Hindlimb muscle (tissue), 1 donor: ENCODE data around the gene CD33. TPM values are rescaled to one million over a fixed set of nuclear protein-coding genes. Genes with fewer than 3 reads are reported as not detected.
"Not testable (repeated sequence)": the region's sequence is repeated elsewhere in the genome, so short reads cannot be mapped to it uniquely, and the experiment has no call there.

Source experiments
- DNase-seq: peaks from one replicate; pipeline ENCODE4 v3.0.0-alpha.2; 2013
- polyA plus RNA-seq: library from polyadenylated mRNA; unstranded; fragments of 120-200 nt; gene quantifications from one replicate; pipeline ENCODE4 v1.2.1, GENCODE V29; 2013; ENCODE audit not compliant: insufficient read length

Gene CD33
- polyA plus RNA-seq, 1 donor: 4.1 TPM

DNA sequence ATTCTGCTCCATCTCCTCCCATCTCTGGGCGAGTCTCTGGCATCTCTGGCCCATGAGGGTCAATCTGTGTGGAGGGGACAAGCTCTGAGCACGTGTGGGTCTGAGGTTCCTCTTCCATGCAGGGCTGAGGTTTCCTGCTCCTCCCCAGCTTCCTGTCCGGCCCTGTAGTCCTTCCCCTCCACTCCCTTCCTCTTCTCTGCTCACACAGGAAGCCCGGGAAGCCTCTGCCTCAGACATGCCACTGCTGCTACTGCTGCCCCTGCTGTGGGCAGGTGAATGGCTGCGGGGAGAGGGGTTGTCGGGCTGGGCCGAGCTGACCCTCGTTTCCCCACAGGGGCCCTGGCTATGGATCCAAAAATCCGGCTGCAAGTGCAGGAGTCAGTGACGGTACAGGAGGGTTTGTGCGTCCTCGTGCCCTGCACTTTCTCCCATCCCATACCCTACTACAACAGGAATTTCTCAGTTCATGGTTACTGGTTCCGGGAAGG, 14.0 kb upstream of the CD33 start:
- not testable (repeated sequence) for DNase-seq

DNA sequence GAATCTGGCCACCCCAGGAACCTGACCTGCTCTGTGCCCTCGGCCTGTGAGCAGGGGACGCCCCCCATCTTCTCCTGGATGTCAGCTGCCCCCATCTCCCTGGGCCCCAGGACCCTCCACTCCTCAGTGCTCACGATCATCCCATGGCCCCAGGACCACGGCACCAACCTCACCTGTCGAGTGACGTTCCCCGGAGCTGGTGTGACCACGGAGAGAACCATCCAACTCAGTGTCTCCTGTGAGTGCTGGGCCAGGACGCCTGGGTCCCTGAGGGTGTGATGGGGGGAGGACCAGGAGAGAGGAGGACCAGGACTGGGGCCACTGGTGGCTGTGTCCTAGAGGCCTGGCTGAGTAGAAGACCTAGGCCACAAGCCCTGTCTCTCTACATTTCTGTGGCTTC, 13.0 kb upstream of the CD33 start:
- no peak for DNase-seq

DNA sequence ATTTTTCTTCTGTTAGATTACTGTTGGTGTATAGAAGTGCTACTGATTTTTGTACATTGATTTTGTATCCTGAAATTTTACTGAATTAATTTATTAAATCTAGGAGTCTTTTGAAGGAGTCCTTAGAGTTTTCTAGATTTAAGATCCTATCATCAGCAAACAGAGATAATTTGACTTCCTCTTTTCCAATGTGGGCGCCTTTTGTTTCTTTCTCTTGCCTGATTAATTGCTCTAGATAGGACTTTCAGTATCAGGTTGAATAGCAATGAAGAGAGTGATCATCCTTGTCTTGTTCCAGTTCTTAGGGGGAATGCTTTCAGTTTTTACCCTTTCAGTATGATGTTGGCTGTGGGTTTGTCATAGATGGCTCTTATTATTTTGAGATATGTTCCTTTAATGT, 5.6 kb upstream of the CD33 start:
- no peak for DNase-seq

DNA sequence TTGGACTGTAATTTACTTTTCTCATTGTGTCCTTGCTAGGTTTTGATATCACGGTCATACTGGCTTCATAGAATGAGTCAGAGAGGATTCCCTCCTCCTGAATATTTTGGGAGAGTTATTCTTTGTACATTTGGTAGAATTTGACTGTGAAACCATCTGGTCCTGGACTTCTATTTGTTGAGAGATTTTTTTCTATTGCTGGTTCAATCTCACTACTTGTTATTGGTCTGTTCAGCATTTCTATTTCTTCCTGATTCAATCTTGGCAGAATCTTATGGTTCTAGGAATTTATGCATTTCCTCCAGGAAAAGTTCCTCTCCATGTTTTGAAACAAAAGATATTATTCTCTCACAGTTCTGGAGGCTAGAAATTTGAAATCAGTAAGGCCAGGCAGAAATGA, 4.9 kb upstream of the CD33 start:
- DNase-seq: no peak

DNA sequence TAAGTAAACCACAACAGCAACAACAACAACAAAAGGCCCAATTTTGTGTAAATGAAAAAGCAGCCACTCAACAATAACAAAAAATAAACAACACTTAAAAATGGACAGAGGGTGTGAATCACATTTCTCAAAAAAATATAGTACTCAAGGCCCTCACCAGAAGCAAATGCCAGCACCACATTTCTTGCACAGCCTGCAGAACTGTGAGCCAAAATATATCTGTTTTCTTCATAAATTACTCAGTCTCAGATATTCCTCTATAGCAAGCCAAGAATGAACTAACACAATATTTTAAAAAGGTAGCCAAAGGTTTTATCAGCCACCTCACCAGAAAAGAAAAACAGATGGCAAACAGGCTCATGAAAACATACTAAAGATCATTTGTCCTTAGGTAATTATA, 3.9 kb upstream of the CD33 start:
- DNase-seq: peak; percentile 37

DNA sequence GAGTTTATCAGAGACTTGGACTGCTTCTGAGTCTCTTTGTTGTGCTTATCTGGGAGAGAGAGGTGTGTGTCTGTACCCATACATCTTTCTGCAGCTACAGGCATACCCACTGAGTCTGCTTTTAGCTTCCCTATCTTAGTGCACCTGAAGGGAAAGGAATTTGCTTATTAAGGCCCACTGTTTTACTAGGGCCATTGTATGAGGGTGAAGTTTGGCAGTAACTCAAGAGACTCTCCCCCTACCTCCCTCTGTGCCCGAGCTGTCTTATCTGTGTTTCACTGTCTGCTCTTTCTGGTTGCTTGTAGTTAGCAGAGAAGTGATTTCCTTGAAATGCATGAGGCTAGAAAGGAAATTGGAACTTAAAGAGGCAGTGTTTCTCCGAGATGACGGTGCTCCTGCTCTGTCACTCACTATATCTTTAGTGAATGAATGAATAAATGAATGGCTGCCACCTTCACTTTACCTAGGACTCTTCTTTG, 678 bp upstream of the CD33 start:
- DNase-seq: no peak

DNA sequence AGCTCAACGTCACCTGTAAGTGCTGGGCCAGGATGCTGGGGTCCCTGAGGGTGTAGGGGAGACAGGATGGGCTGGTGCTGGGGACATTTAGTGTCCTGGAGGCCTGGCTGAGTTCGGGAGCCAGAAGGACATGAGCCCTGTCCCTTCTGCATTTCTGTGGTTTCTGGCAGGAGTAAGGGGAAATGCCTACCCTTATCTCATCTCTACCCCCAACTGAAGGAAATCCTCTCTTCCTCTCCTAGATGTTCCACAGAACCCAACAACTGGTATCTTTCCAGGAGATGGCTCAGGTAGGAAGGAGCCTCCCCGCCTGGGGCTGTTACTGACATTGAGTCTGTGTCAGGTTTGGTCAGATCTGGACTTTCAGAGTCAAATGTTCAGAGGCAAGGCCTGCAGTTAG, 1.2 kb downstream of the CD33 start:
- DNase-seq: no peak

DNA sequence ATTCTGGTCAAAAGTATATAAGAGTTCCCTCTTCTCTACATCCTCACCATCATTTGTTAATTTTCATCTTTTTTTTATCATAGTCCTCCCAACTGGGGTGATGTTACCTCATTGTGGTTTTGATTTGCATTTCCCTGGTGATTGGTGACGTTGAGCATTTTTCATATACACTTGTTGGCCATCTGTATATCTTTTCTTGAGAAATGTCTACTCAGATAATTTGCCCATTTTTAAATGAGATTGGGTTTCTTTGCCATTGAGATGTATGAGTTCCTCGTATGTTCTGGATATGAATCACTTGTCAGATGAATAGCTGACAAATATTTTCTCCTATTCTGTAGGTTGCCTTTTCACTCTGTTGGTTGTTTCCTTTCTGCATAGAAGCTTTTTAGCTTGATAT, 2.4 kb downstream of the CD33 start:
- no peak for DNase-seq

DNA sequence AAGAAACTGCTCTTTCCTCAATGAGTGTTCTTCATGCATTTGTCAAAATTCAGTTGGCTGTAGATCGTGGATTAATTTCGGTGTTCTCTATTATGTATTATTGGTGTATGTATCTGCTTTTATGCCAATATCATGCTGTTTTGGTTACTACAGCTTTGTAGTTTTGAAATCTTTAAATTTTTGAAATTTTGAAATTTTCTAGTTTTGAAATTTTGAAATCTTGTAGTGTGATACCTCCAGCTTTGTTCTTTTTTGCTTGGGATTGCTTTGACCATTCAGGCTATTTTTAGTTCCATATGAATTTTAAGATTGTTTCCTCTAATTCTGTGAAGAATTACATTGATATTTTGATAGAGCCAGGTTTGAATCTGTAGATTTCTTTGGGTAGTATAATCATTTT, 3.1 kb downstream of the CD33 start:
- no peak for DNase-seq

DNA sequence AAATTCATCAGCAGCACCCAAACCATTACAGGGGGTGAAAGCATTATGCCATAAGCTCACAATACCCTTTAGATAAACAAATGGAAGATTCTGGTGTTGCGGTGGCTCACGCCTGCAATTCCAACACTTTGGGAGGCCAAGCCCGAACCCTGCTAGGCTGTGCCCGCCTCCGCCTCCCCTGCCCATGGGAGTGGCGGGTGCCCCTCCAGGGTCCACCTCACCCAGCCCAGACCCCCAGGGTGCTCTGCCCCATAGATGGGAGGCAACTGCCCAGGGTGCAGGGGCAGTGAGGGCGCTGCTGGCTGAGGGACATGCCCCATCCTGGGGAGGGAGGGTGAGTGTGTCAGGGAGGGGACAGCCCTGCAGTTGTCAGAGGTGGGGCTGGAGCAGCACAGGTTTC, 16.0 kb downstream of the CD33 start:
- no peak for DNase-seq

DNA sequence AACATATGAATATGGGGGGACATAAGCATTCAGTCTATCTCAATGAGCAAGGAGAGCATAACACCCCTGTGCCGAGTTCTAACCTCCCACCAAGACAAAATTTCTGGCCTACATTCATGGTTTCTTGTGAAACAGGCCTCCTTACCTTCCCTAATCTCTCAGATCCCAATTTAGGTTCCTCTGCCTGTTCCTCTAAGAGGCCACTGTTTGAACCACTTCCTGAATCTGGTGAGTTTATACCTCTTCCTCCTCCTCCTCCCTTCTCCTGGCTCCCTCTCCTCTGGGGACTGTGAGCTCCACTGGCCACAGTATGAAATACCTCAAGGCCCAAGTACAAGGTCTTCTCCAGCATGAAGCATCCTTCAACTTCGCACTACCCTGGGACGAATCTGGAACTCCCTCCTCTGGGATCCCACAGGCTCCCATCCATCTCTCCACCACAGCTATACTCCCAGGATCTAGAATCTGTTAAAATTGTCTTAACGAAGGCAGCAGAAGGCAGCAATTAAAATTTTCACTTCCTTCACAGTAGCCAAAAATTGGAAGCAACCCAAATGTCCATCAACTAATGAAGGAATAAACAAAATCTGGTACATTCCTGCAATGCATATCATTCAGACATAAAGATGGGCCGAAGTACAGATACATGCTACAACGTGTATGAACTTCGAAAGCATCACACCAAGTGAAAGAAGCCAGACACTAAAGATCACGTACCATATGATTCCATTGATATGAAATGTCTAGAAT, 18.2 kb downstream of the CD33 start:
- DNase-seq: no peak

DNA sequence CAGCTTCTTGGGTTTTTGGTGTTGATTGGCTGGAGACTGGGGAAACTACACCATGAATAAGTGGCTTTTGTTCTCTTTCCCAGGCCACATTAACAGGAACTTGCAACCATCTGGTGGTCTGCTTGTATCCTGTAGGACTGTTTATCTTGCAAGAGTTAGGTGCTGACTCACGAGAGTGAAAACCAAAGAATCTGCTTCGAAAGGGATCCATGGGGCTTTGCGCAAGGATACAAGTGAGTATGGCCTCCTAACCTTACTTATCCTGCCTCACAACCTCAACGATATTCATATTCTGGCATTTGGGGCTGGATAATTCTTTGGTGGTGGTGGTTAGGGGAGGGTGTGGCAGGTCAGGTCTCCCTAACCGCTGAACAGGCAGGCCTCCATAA, 21.3 kb downstream of the CD33 start:
- no peak for DNase-seq

DNA sequence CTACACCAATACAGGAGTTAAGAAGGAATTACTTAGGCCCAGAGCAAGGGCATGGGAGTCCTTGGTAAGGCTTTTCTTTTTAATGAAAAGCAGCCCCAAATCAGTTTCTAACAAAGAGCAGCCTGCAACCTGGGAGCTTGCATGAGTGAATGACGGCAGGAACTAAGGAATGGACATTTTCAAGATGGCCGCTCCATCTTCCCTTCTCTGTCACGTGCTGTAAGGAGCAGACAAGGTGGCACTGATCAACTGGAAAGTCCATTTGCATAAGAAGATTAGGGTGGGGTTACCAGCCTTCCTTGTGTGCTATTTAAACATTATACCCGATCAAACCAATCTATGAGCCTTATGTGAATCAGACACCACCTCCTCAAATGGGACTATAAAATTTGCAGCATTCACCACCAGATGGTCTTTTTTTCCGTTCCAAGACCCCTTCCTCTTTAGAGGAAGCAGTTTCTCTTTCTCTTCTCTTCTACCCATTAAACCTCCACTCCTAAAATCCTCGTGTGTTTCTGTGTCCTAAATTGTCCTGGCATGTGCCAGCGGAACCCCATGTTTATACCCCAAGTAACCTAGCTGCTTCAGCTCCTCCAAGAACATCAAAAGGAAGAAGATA, 23.2 kb downstream of the CD33 start:
- no peak for DNase-seq

DNA sequence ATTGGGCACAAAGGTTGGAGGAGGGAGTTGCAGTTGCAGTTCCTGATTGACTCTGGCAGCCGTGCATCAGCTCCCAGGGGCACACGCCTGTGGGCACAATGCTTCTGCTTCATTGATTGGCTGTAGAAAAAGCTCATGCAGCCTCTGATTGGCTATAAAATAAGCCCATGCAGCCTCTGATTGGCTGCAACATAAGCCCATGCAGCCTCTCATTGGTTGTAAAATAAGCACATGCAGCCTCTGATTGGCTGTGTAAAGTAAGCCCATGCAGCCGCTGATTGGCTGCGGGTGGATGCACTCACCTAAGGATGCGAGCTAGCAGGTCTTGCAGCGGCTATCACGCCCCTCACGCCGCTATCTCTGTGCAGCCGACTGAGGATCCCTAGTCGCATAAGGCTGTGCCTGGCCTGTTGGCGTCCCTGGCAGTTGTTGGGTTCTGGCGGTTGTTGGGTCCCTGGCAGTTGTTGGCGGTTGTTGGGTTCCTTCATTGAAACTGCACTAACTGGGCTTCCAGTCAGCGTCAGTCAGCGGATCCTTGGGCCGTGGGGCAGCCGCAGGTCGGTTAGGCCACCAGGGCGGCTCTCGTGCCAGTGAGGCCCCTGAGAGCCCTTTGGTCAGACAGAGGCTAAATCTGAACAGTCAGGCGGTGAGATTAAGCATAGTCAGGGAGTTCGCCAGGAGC, 26.0 kb downstream of the CD33 start, which contains the start of gene SIGLECL1:
Gene SIGLECL1, plus strand, starts transcription at position 295 of the 682 bp plus-strand sequence. CDS start 12,993 bp downstream, outside the sequence.
- DNase-seq: no peak

DNA sequence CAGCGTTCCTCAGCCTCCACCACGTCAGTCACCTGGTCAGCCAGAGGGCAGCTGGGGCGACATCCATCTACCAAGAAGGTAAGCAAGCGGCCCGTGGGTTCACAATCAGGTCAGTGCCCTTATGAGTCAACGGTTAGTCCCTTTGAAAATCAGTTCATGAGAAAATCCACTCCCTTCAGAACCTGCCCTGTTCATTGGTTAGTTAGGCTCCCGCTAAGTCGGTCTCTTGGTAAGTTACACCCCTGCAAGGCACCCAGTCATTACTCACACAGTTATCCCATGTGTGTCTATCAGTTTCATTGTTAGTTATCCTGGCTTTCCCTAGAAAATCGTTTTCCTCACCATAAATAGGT, 26.6 kb downstream of the CD33 start:
- DNase-seq: no peak

DNA sequence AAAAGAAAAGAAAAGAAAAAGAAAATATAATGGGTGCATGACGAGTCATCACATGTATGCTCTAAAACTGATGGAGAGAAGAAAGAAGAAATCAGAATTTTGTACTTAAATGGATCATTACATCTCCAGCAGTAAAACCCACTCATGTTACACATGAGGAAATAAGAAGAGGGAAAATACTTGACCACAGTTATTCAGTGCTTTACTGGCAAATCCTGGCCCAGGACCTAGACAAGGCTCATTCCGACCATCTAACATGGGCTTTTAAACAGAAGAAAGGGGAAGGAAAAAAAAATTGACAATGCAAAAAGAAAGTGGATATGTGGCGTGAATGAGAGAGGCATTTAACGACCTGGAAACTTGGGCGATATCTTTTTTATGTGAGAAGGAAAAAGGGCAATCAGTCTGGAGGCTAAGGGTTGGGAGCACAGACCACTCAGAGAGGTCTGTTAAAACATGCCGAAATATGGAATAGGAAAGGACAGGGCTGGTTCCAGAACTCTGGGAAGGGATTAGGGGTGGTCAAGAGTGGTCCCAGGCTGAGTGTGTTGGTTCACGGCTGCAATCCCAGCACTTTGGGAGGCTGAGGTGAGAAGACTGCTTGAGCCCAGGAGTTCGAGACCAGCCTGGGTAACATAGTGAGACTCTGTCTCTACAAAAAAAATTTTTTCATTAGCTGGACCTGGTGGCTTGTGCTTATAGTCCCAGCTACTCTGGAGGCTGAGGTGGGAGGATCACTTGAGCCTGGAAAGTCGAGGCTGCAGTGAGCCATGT, 27.6 kb downstream of the CD33 start:
- DNase-seq: no peak

DNA sequence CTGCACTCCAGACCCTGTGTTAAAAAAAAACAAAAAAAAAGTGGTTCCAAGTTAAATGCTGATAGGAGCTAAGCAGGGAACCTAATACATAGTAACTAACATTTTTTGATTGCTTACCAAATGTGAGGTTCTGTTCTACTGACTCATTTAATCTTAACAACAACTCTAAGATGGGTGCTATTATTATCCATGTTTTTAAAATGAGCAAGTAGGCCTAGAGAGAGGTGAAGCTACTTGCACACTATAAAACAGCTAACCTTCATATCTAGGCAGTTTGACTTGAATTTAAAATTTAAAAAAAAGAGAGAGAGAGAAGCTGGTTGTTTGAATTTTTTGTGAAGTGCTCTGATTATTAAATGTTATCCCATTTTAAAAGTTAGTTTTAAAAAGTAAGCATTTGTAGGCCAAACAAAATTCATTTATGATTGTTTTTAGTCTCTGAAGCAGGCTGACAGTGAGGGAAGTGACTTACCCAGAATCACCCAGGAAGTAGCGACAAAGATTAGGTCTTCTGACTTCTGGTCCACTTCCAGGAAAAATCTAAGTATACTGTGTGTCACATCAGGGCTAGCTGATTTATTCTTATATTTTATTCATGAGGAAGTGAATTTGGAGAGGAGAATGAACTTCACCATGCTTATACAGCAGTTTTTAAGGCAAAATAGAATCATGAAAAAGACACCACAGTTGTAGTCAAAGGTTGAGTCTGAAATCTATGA, 28.4 kb downstream of the CD33 start:
- no peak for DNase-seq

DNA sequence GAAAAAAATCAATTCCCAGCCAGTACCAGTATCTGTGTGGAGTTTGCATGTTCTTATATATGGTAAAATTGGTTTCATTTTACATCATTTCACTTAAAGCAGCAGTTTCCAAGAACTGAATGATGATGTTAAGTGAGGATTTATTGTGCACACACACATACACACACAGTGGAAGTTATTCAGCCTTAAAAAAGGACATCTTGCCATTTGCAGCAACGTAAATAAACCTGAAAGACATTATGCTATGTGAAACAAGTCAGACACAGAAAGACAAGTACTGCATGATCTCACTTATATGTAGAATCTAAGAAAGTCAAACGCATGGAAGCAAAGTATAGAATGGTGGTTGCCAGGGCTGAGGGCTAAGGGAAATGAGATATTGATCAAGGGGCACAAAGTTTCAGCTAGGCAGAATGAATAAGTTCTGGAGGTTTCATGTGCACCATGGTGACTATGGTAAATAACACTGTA, 31.3 kb downstream of the CD33 start:
- no peak for DNase-seq

DNA sequence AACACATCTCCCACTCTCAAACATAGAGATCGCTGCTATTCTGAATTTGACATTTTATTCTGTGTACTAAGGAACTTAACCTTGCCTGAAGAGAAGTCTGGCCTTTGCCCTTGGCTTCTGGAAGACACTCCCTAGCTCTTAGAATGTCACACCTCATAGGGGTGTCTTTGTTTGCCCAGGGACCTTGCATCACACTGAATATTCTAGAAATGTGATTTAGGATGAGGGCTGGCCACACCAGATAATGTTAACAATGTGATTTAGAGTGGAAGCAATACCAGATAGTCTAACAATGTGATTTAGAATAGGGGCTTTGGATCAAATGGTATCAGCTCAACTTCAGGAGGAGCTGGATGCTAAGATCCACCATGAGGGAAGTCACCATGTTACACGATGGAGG, 32.6 kb downstream of the CD33 start:
- no peak for DNase-seq

DNA sequence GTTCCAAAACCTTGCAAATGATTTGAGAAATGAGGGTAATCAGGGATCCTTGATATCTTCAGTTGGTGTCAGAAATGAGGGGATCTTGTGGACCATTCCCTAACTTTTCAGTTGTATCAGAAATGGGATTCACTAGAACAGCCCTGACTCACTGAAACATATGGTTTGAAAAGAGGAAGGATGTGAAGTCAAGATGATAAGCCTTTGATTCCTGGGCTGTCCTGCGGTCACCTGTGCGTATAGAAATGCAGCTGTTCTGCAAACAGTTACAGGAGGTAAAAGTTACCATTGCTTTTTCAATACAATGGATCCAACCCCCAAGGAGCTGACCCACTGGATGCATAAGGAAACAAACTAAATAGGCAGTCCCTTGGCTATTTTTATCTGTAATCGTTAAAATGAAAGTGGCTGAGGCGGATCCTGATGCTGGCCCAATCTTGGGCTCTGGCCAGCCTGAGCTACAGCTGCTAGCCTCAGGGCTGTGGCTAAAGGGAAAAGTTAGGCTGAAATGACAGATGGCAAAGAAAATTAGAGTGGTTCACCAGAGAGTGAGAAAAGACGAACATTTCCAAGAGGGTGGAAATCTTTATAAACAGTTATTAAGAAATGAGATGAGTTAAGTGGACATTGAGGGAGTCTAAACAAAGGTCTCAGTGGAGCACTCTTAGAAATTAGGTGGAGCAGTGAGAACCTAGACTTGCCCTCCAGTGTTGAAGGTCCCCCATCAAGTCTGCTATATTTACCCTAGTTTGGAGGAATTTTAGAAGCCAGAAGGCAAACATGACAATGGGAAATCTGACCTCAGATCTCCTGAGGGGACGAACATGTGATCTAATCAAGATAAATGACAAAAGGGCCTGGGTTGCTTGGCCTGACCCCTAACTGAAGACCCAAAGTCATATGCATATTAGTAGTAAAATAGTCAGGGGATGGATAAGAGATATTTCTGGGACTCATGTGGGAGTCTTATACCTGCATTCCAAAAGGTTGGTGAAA, 33.6 kb downstream of the CD33 start:
- no peak for DNase-seq
